ENCODE data around the gene KRTAP5-9.
"Not testable (repeated sequence)": the region's sequence is repeated elsewhere in the genome, so short reads cannot be mapped to it uniquely, and the experiment has no call there.

KRTAP5-9 gene

DNA sequence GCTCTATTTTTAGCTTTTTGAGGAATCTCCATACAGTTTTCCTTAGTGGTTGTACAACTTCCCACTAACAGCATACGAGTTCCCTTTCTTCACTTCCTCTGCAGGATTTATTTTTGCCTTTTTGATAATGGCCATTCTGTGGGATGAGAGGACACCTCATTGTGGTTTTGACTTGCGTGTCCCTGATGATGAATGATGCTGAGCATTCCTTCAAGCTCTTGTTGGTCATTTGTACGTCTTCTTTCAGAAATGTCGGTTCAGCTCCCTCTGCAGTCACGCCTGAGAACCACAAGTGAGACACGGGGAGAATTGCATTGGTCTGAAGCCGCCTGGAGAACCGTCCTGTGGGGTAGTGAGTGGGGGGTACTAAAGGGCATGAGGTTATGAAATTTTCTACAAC is 15.2 kb downstream of the KRTAP5-9 start:
- Histone ChIP-seq H3K36me3 (no peaks in the 10 kb centered on the region), H3K9ac (no peak overlapping the region), H3K9me3 (replicated peaks in 1 of 11) (no peaks in the 10 kb centered on the region), H3K4me1 (peaks cover 10 to 21% (median 15%) of the 10 kb centered on the region in 10 experiments; a peak in 19 of 20 replicates), H3K27ac (no peak overlapping the region), H3K4me3 (no peak overlapping the region), H4K20me1 (no peaks in the 10 kb centered on the region; a peak in 1 of 22 replicates), H3K4me2 (peak overlapping the region in 3 of 11 experiments; percentile 14 to 74 (median 74); a peak in 6 of 22 replicates), H3K27me3 (peaks cover 0 to 25% (median 12%) of the 10 kb centered on the region in 11 experiments; a peak in 8 of 22 replicates)
- no peak for TF ChIP-seq Cebpa-rat (IDR thresholded peaks at IDR 0.05)

DNA sequence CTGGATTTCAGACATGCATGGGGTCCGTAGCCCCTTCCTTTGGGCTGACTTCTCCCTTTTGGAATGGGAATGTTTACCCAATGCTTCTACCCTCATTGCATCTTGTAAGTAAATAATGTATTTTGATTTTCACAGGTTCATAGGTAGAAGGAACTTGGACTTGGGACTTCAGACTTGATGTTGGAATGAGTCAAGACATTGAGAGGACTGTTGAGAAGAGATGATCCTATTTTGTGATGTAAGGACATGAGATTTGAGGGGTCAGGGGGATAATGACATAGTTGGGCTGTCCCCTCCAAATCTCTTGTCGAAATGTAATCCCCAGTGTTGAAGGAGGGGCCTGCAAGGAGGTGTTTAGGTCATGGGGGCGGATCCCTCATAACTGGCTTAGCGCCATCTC is 16.2 kb downstream of the KRTAP5-9 start:
- H4K20me1 ChIP-seq, result no peaks in the 10 kb centered on the region; a peak in 2 of 22 replicates
- no peaks in the 10 kb centered on the region for H3K9me3 ChIP-seq (replicated peaks in 1 of 11)
- TF ChIP-seq Cebpa-rat (IDR thresholded peaks at IDR 0.05), result no peak
- H3K9ac ChIP-seq, result no peak overlapping the region
- H3K4me3 ChIP-seq, result no peak overlapping the region
- H3K27ac ChIP-seq, result no peak overlapping the region
- peak overlapping the region in 2 of 11 experiments; percentile 74; a peak in 4 of 22 replicates for H3K4me2 ChIP-seq
- no peaks in the 10 kb centered on the region for H3K36me3 ChIP-seq
- peaks cover 0 to 28% (median 12%) of the 10 kb centered on the region in 11 experiments; a peak in 8 of 22 replicates for H3K27me3 ChIP-seq
- peaks cover 10 to 21% (median 15%) of the 10 kb centered on the region in 10 experiments; a peak in 19 of 20 replicates for H3K4me1 ChIP-seq

DNA sequence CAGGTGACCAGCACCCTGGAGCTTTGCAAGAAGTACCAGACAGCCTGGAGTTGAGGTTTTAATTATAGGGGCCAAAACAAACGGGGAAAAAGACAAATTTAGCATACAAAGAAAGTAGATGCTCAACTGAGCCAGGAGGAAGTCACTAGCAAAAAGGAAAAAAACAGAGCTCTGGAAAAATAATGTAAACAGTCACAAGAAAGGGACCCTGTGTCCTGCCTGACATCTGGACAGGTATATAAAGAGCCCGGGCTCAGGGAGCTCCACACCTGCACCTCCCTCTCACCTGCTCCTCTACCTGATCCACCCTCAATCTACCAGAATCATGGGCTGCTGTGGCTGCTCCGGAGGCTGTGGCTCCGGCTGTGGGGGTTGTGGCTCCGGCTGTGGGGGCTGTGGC is 17.0 kb downstream of the KRTAP5-9 start, which contains the start of gene KRTAP5-10:
Gene KRTAP5-10 (plus strand): TSS at position 301 of the 400 bp plus-strand sequence. CDS start 25 bp downstream, at position 326.
- H3K4me3 ChIP-seq, result no peak within 1 kb of the TSS
- no peak within 1 kb of the TSS for H3K27ac ChIP-seq
- peaks cover 10 to 21% (median 15%) of the 10 kb centered on the region in 10 experiments; a peak in 19 of 20 replicates for H3K4me1 ChIP-seq
- no peak for TF ChIP-seq Cebpa-rat (IDR thresholded peaks at IDR 0.05)
- H3K27me3 ChIP-seq, result peaks cover 0 to 28% (median 12%) of the 10 kb centered on the region in 11 experiments; a peak in 8 of 22 replicates
- H3K9ac ChIP-seq, result no peak within 1 kb of the TSS
- no peaks in the 10 kb centered on the region for H3K9me3 ChIP-seq (replicated peaks in 1 of 11)
- no peaks in the 10 kb centered on the region for H3K36me3 ChIP-seq
- H3K4me2 ChIP-seq, result peak within 1 kb of the TSS in 10 of 11 experiments; percentile 7 to 74 (median 42); a peak in 16 of 22 replicates
- no peaks in the 10 kb centered on the region; a peak in 2 of 22 replicates for H4K20me1 ChIP-seq

- H3K4me1 ChIP-seq, result peaks cover 10 to 21% (median 15%) of the 10 kb centered on the region in 10 experiments; a peak in 19 of 20 replicates
- TF ChIP-seq Cebpa-rat (IDR thresholded peaks at IDR 0.05), result no peak
- H3K27ac ChIP-seq, result no peak overlapping the region
- no peaks in the 10 kb centered on the region for H3K9me3 ChIP-seq (replicated peaks in 1 of 11)
- H3K36me3 ChIP-seq, result no peaks in the 10 kb centered on the region
- no peak overlapping the region for H3K4me3 ChIP-seq
- H3K27me3 ChIP-seq, result peaks cover 0 to 28% (median 12%) of the 10 kb centered on the region in 11 experiments; a peak in 8 of 22 replicates
- H4K20me1 ChIP-seq, result no peaks in the 10 kb centered on the region; a peak in 2 of 22 replicates
- H3K4me2 ChIP-seq, result peak overlapping the region in 9 of 11 experiments; percentile 7 to 57 (median 40); a peak in 16 of 22 replicates
- no peak overlapping the region for H3K9ac ChIP-seq
Measured at GRCh38 chr11:71566081-71566620, 17.9 kb downstream of the KRTAP5-9 start.

- peaks cover 0 to 28% (median 12%) of the 10 kb centered on the region in 11 experiments; a peak in 8 of 22 replicates for H3K27me3 ChIP-seq
- H3K27ac ChIP-seq; H3K9me3 ChIP-seq (replicated peaks in 1 of 11); H3K4me3 ChIP-seq; H3K9ac ChIP-seq; H3K36me3 ChIP-seq; H4K20me1 ChIP-seq: not testable (repeated sequence)
- H3K4me1 ChIP-seq, result peaks cover 10 to 21% (median 15%) of the 10 kb centered on the region in 10 experiments; a peak in 19 of 20 replicates
- H3K4me2 ChIP-seq, result peak overlapping the region in 9 of 11 experiments; percentile 7 to 57 (median 40); a peak in 14 of 22 replicates
Measured at GRCh38 chr11:71566626-71567599, 18.7 kb downstream of the KRTAP5-9 start.

GRCh38 chr11:71567633-71568032 is 19.4 kb downstream of the KRTAP5-9 start:
- H3K9me3 ChIP-seq (replicated peaks in 1 of 11); H4K20me1 ChIP-seq; H3K9ac ChIP-seq; H3K36me3 ChIP-seq; H3K4me2 ChIP-seq; H3K27ac ChIP-seq; H3K4me3 ChIP-seq: not testable (repeated sequence)
- Histone ChIP-seq H3K27me3 (peaks cover 0 to 28% (median 12%) of the 10 kb centered on the region in 11 experiments; a peak in 8 of 22 replicates), H3K4me1 (peaks cover 10 to 21% (median 15%) of the 10 kb centered on the region in 10 experiments; a peak in 19 of 20 replicates)

DNA sequence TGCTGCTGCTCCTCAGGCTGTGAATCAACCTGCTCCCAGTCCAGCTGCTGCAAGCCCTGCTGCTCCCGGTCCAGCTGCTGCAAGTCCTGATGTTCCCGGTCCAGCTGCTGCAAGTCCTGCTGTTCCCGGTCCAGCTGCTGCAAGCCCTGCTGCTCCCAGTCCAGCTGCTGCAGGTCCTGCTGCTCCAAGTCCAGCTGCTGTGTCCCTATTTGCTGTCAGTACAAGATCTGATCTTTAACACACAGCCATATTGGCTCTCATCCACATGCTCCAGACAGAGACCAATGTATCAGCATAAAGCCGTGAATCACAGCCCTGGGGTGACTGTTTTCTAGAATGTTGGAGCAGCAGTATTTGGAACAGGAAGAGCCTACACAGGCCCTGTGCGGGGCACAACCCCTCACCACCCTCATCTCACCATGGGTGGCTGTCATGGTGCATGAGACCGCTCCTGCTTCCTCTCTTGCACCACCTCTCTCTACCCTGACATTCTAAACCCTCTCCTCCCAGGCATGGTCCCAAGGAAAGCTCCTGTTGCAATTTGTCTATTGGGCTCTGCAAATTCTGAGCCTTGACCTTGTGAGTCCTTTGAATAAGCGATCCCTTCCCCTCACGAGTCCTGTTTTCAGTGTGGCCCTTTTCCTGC is 20.6 kb downstream of the KRTAP5-9 start:
- no peak overlapping the region for H3K27ac ChIP-seq

DNA sequence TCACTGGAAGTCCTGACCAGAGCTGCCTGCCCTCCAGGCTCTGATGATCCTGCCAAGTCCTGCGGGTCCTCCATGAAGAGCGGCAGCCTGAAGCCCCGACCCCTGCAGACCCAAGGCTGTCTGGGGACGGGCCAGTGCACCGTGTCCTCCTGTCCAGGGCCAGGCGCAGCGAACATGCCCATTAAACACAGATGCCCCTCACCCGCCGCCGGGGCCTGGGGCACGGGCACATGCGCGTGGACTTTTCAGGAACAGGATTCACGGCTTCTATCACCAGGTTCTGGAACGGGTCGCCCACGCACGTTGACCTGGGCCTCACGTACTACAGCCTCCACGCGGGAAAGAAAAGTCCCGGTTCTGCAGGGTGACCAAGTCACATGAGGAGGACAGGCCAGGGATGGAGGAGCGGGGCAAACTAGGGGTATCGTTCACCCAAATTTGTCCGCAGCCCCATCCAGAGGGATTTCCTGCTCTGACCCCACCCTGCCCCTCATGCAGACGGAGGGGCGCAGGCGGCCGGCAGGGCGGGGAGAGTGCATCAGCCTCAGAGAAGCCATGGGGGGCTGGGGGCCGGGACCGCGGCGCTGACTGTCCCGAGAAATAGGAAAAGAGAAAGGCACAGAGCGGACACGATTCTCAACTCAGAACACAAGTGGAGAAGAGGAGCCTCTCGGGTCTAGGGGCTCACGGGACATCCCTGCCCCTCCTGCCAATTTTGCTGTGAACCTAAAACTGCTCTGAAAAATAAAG is 23.1 kb downstream of the KRTAP5-9 start:
- not testable (repeated sequence) for H3K9me3 ChIP-seq (replicated peaks in 1 of 11); H3K9ac ChIP-seq
- H3K4me1 ChIP-seq, result peaks cover 0 to 20% (median 15%) of the 10 kb centered on the region in 10 experiments; a peak in 16 of 20 replicates

More for the DNA sequence above, 20.6 kb downstream of the KRTAP5-9 start:
- no peaks in the 10 kb centered on the region; a peak in 2 of 22 replicates for H4K20me1 ChIP-seq
- no peak for TF ChIP-seq Cebpa-rat (IDR thresholded peaks at IDR 0.05)
- peaks cover 7 to 18% (median 11%) of the 10 kb centered on the region in 10 experiments; a peak in 19 of 20 replicates for H3K4me1 ChIP-seq
- H3K27me3 ChIP-seq, result peaks cover 0 to 27% (median 10%) of the 10 kb centered on the region in 11 experiments; a peak in 8 of 22 replicates
- no peak overlapping the region for H3K9ac ChIP-seq
- no peaks in the 10 kb centered on the region for H3K9me3 ChIP-seq (replicated peaks in 1 of 11)
- no peak overlapping the region for H3K4me2 ChIP-seq
- H3K4me3 ChIP-seq, result no peak overlapping the region
- no peaks in the 10 kb centered on the region for H3K36me3 ChIP-seq

More for the DNA sequence above, 23.1 kb downstream of the KRTAP5-9 start:
- peaks cover 0 to 14% (median 0%) of the 10 kb centered on the region in 11 experiments; a peak in 5 of 22 replicates for H3K27me3 ChIP-seq
- H4K20me1 ChIP-seq, H3K4me3 ChIP-seq, H3K4me2 ChIP-seq, H3K36me3 ChIP-seq, H3K27ac ChIP-seq: not testable (repeated sequence)
